ENCODE results near the gene EPB41L2. TPM values are rescaled to one million over a fixed set of nuclear protein-coding genes. Genes with fewer than 3 reads are reported as not detected.

Gene EPB41L2
- total RNA-seq, 1 experiment from 2014 or later = 74.8 TPM

DNA sequence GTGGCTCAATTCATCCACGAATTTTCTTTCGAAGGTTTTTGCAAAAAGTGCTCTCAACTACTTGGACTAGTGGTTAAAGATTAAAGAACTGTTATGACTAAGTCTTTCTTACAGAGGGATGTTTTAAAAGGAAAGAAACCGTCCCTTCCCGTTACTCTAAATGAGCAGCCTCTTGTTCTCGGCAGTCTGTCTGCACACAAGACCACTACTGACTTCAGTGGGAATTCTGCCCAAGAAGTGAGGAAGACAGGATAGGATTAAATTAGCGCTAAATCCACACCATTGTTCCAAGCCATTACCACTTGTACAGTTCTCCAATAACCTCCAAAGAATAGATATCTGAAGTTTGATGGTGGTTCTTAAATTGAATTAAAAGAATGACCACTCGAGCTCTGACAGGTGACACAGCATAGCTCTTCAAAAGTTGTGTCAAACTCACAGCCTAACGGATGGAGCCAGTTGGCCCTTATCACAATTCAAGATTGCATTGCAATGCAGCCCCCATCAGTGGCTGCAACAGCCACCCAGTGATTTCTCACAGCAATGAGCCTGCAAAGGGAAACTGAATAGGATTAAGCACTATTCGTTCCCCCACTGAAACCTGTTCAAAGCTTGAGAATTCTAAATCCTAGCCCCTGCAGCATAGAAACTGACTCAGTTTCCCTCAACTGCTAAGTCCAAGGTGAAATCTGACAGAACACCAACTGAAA is 1.8 kb downstream of the EPB41L2 start:
- RAD21 ChIA-PET (ENCODE audit: low non-redundant PET in 1 of 2, low total read pairs in 2 of 2, uncharacterized antibody in 2 of 2, unreplicated experiment in 2 of 2) = no interaction called here
- Histone ChIP-seq H3K9me3 (ENCODE audit: control insufficient read depth in 1 of 2, insufficient read depth in 1 of 2, low read depth in 1 of 2, low read length in 2 of 2) (no peaks in the 10 kb centered on the region), H3K27me3 (ENCODE audit: insufficient read depth, low read length) (no peaks in the 10 kb centered on the region), H3K4me3 (replicated peaks in 1 of 2; ENCODE audit: low read depth in 1 of 2, low read length in 2 of 2) (no peak overlapping the region), H4K20me1 (ENCODE audit: insufficient read depth) (no peaks in the 10 kb centered on the region), H3K4me2 (ENCODE audit: low read length) (peak overlapping the region; percentile 98), H2AFZ (ENCODE audit: low read depth, low read length, poor library complexity, severe bottlenecking) (no peak overlapping the region), H3K9ac (ENCODE audit: low read length) (no peak overlapping the region), H3K9me2 (ENCODE audit: insufficient read depth) (no peaks in the 10 kb centered on the region), H3K27ac (ENCODE audit: low read depth, low read length) (no peak overlapping the region), H3K4me1 (ENCODE audit: control insufficient read depth in 1 of 2, insufficient read depth in 2 of 2, low read length in 2 of 2) (peaks cover 21 to 30% of the 10 kb centered on the region in 2 experiments), H3K36me3 (ENCODE audit: control insufficient read depth in 1 of 2, insufficient read depth in 2 of 2, low read length in 2 of 2) (0 out of 4 replicates have a peak, but pooled peaks cover 0 to 3% of the 10 kb centered on the region in 2 experiments), H3K79me2 (ENCODE audit: insufficient read depth, low read length) (peaks cover 58% of the 10 kb centered on the region)
- DNase-seq (ENCODE audit: low read depth, low spot score) (no peak), ATAC-seq (no peak)
- TSS peak; percentile 36 for BruUV-seq (replicated peaks)
- CTCF ChIA-PET = no interaction called here
- intact Hi-C loops (cut with micrococcal nuclease) = no loop called here
- TF ChIP-seq, protein P1, sequence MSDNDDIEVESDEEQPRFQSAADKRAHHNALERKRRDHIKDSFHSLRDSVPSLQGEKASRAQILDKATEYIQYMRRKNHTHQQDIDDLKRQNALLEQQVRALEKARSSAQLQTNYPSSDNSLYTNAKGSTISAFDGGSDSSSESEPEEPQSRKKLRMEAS (IDR thresholded peaks at IDR 0.05) = no peak
- TF ChIP-seq ZNF274 (IDR thresholded peaks at IDR 0.05; ENCODE audit: low read depth, low read length) (no peak), POLR2AphosphoS5 (IDR thresholded peaks at IDR 0.05; ENCODE audit: low read depth, low read length) (no peak), FOSL1 (IDR thresholded peaks at IDR 0.05; ENCODE audit: low read depth) (no peak), CEBPB (IDR thresholded peaks at IDR 0.05; ENCODE audit: low read depth) (no peak), SRF (IDR thresholded peaks at IDR 0.05; ENCODE audit: low read depth) (no peak), CBX3 (IDR thresholded peaks at IDR 0.05; ENCODE audit: low read depth) (no peak), POLR2A (IDR thresholded peaks at IDR 0.05; ENCODE audit: borderline replicate concordance, extremely low read depth, insufficient read depth, insufficient read length) (no peak), SIN3A (IDR thresholded peaks at IDR 0.05; ENCODE audit: low read depth) (no peak), SP1 (IDR thresholded peaks at IDR 0.05; ENCODE audit: low read depth) (no peak)
- TF ChIP-seq, protein P2, sequence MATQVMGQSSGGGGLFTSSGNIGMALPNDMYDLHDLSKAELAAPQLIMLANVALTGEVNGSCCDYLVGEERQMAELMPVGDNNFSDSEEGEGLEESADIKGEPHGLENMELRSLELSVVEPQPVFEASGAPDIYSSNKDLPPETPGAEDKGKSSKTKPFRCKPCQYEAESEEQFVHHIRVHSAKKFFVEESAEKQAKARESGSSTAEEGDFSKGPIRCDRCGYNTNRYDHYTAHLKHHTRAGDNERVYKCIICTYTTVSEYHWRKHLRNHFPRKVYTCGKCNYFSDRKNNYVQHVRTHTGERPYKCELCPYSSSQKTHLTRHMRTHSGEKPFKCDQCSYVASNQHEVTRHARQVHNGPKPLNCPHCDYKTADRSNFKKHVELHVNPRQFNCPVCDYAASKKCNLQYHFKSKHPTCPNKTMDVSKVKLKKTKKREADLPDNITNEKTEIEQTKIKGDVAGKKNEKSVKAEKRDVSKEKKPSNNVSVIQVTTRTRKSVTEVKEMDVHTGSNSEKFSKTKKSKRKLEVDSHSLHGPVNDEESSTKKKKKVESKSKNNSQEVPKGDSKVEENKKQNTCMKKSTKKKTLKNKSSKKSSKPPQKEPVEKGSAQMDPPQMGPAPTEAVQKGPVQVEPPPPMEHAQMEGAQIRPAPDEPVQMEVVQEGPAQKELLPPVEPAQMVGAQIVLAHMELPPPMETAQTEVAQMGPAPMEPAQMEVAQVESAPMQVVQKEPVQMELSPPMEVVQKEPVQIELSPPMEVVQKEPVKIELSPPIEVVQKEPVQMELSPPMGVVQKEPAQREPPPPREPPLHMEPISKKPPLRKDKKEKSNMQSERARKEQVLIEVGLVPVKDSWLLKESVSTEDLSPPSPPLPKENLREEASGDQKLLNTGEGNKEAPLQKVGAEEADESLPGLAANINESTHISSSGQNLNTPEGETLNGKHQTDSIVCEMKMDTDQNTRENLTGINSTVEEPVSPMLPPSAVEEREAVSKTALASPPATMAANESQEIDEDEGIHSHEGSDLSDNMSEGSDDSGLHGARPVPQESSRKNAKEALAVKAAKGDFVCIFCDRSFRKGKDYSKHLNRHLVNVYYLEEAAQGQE (IDR thresholded peaks at IDR 0.05; ENCODE audit: low read depth) = no peak
- TF ChIP-seq, protein P3, sequence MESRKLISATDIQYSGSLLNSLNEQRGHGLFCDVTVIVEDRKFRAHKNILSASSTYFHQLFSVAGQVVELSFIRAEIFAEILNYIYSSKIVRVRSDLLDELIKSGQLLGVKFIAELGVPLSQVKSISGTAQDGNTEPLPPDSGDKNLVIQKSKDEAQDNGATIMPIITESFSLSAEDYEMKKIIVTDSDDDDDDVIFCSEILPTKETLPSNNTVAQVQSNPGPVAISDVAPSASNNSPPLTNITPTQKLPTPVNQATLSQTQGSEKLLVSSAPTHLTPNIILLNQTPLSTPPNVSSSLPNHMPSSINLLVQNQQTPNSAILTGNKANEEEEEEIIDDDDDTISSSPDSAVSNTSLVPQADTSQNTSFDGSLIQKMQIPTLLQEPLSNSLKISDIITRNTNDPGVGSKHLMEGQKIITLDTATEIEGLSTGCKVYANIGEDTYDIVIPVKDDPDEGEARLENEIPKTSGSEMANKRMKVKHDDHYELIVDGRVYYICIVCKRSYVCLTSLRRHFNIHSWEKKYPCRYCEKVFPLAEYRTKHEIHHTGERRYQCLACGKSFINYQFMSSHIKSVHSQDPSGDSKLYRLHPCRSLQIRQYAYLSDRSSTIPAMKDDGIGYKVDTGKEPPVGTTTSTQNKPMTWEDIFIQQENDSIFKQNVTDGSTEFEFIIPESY (IDR thresholded peaks at IDR 0.05; ENCODE audit: extremely low read depth, insufficient replicate concordance, low read length) = no peak
- TF ChIP-seq, protein P4, sequence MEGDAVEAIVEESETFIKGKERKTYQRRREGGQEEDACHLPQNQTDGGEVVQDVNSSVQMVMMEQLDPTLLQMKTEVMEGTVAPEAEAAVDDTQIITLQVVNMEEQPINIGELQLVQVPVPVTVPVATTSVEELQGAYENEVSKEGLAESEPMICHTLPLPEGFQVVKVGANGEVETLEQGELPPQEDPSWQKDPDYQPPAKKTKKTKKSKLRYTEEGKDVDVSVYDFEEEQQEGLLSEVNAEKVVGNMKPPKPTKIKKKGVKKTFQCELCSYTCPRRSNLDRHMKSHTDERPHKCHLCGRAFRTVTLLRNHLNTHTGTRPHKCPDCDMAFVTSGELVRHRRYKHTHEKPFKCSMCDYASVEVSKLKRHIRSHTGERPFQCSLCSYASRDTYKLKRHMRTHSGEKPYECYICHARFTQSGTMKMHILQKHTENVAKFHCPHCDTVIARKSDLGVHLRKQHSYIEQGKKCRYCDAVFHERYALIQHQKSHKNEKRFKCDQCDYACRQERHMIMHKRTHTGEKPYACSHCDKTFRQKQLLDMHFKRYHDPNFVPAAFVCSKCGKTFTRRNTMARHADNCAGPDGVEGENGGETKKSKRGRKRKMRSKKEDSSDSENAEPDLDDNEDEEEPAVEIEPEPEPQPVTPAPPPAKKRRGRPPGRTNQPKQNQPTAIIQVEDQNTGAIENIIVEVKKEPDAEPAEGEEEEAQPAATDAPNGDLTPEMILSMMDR (IDR thresholded peaks at IDR 0.05 in 2 of 3, conservative IDR thresholded peaks at IDR 0.05 in 1 of 3; ENCODE audit: borderline replicate concordance in 1 of 3, insufficient read depth in 1 of 3, low read depth in 2 of 3, low read length in 2 of 3) = no peak
- TF ChIP-seq, protein P5, sequence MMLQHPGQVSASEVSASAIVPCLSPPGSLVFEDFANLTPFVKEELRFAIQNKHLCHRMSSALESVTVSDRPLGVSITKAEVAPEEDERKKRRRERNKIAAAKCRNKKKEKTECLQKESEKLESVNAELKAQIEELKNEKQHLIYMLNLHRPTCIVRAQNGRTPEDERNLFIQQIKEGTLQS (IDR thresholded peaks at IDR 0.05) = no peak
- POLR2A ChIA-PET = interaction anchor here (1.0 kb wide), 1 partner anchor 9 kb away, joined by 3 read pairs; no protein-coding TSS in a partner anchor
